ENCODE results near the gene ALDOB.

Gene ALDOB

DNA sequence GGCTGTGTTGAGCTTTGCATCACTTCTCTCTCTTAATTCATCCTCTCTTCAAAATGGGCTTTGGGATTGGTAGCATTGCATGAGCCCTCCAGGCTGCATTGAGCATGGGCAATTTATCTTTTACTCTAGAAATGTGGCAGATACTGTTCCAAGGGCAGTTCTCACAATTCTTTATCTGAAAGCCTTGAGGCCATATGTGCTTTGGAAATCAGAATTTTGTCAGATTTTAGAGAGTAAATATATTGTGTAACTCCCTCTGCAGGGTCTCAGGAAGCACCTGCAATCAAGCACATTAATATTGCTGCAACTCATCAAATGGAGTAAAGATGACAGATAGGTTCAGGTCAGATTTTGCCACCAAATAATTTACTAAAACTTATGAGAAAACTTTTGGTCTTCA lies 17.6 kb downstream of the ALDOB start:
- no peak for TF ChIP-seq BACH2 (CRISPR knock-in tag; IDR thresholded peaks at IDR 0.05; ENCODE audit: borderline replicate concordance)
- TF ChIP-seq ZNF70 (CRISPR knock-in tag; IDR thresholded peaks at IDR 0.05) = no peak
- no peak for TF ChIP-seq CSDC2 (CRISPR knock-in tag; IDR thresholded peaks at IDR 0.05)
- TF ChIP-seq, protein P1, sequence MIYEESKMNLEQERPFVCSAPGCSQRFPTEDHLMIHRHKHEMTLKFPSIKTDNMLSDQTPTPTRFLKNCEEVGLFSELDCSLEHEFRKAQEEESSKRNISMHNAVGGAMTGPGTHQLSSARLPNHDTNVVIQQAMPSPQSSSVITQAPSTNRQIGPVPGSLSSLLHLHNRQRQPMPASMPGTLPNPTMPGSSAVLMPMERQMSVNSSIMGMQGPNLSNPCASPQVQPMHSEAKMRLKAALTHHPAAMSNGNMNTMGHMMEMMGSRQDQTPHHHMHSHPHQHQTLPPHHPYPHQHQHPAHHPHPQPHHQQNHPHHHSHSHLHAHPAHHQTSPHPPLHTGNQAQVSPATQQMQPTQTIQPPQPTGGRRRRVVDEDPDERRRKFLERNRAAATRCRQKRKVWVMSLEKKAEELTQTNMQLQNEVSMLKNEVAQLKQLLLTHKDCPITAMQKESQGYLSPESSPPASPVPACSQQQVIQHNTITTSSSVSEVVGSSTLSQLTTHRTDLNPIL (CRISPR knock-in tag; IDR thresholded peaks at IDR 0.05; ENCODE audit: low read depth) = no peak
- TF ChIP-seq GLIS3 (CRISPR knock-in tag; IDR thresholded peaks at IDR 0.05) = no peak
- no peak for TF ChIP-seq PPARA (CRISPR knock-in tag; IDR thresholded peaks at IDR 0.05; ENCODE audit: borderline replicate concordance)
- no peak for TF ChIP-seq CSRNP3 (CRISPR knock-in tag; IDR thresholded peaks at IDR 0.05)
- TF ChIP-seq, protein P2, sequence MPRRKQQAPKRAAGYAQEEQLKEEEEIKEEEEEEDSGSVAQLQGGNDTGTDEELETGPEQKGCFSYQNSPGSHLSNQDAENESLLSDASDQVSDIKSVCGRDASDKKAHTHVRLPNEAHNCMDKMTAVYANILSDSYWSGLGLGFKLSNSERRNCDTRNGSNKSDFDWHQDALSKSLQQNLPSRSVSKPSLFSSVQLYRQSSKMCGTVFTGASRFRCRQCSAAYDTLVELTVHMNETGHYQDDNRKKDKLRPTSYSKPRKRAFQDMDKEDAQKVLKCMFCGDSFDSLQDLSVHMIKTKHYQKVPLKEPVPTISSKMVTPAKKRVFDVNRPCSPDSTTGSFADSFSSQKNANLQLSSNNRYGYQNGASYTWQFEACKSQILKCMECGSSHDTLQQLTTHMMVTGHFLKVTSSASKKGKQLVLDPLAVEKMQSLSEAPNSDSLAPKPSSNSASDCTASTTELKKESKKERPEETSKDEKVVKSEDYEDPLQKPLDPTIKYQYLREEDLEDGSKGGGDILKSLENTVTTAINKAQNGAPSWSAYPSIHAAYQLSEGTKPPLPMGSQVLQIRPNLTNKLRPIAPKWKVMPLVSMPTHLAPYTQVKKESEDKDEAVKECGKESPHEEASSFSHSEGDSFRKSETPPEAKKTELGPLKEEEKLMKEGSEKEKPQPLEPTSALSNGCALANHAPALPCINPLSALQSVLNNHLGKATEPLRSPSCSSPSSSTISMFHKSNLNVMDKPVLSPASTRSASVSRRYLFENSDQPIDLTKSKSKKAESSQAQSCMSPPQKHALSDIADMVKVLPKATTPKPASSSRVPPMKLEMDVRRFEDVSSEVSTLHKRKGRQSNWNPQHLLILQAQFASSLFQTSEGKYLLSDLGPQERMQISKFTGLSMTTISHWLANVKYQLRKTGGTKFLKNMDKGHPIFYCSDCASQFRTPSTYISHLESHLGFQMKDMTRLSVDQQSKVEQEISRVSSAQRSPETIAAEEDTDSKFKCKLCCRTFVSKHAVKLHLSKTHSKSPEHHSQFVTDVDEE (CRISPR knock-in tag; IDR thresholded peaks at IDR 0.05) = no peak
- no peak for TF ChIP-seq POU6F1 (CRISPR knock-in tag; IDR thresholded peaks at IDR 0.05; ENCODE audit: borderline replicate concordance, low read depth)
- no peak for TF ChIP-seq ZNF8 (CRISPR knock-in tag; IDR thresholded peaks at IDR 0.05)
- TF ChIP-seq ZC3H10 (CRISPR knock-in tag; IDR thresholded peaks at IDR 0.05) = no peak
- no peak for TF ChIP-seq TOX (CRISPR knock-in tag; IDR thresholded peaks at IDR 0.05; ENCODE audit: borderline replicate concordance)
- TF ChIP-seq RARB (CRISPR knock-in tag; IDR thresholded peaks at IDR 0.05) = no peak
- TF ChIP-seq TCF4 (CRISPR knock-in tag; IDR thresholded peaks at IDR 0.05; ENCODE audit: borderline replicate concordance) = no peak
- TF ChIP-seq ZFP3 (CRISPR knock-in tag; IDR thresholded peaks at IDR 0.05) = no peak
- ATAC-seq = no peak

DNA sequence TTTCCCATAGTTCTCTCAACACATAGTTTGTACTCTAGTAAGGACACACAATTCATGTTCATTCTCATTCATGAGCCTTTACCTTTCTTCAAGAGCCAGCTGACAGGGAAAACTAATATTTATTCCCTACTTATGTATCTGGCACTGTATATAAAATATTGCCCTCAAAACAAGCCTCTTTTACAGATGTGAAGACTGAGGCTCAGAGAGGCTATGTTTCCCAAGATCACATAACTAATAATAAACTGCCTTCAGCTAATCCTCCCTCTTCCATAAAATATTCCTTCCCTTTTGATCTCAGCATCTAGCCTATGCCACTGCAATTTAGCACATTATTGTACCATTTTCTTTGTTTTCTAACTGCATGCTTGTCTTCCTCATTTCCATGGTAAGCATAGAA lies 18.2 kb downstream of the ALDOB start:
- TF ChIP-seq BACH2 (CRISPR knock-in tag; IDR thresholded peaks at IDR 0.05; ENCODE audit: borderline replicate concordance) (no peak), SNAI2 (CRISPR knock-in tag; IDR thresholded peaks at IDR 0.05) (no peak), CSRNP3 (CRISPR knock-in tag; IDR thresholded peaks at IDR 0.05) (no peak), PPARA (CRISPR knock-in tag; IDR thresholded peaks at IDR 0.05; ENCODE audit: borderline replicate concordance) (no peak), ZFP30 (CRISPR knock-in tag; IDR thresholded peaks at IDR 0.05) (no peak), ZNF70 (CRISPR knock-in tag; IDR thresholded peaks at IDR 0.05) (no peak), ESRRG (CRISPR knock-in tag; IDR thresholded peaks at IDR 0.05) (no peak), ARNTL (CRISPR knock-in tag; IDR thresholded peaks at IDR 0.05; ENCODE audit: borderline replicate concordance, low read depth) (no peak), ZNF565 (CRISPR knock-in tag; conservative IDR thresholded peaks at IDR 0.05; ENCODE audit: low read depth) (no peak), OSR1 (CRISPR knock-in tag; IDR thresholded peaks at IDR 0.05) (no peak)
- TF ChIP-seq, protein P2 (CRISPR knock-in tag; IDR thresholded peaks at IDR 0.05) = no peak
- no peak for ATAC-seq
